IPS-18a (cell line): ENCODE data around the gene MICAL2.

Source experiments
- H3K27ac ChIP-seq: one replicate; pipeline ENCODE4 v1.5.1; 2013; ENCODE audit warnings: low read length
- H3K27me3 ChIP-seq: one replicate; pipeline ENCODE4 v1.6.1; 2013; ENCODE audit warnings: mild to moderate bottlenecking, low read length; ENCODE audit not compliant: control insufficient read depth, insufficient read depth
- H3K36me3 ChIP-seq: one replicate; pipeline ENCODE4 v1.6.1; 2013; ENCODE audit warnings: low read depth, low read length; ENCODE audit not compliant: control insufficient read depth
- H3K4me1 ChIP-seq: one replicate; pipeline ENCODE4 v1.6.1; 2013; ENCODE audit warnings: low read depth, low read length; ENCODE audit not compliant: control insufficient read depth
- H3K4me3 ChIP-seq: one replicate; pipeline ENCODE4 v1.5.1; 2013; ENCODE audit warnings: low read length
- H3K9ac ChIP-seq: one replicate; pipeline ENCODE4 v1.6.1; 2013; ENCODE audit warnings: mild to moderate bottlenecking, low read length, moderate library complexity
- H3K9me3 ChIP-seq: one replicate; pipeline ENCODE4 v1.6.1; 2013; ENCODE audit warnings: low read depth, low read length; ENCODE audit not compliant: control insufficient read depth

The MICAL2 gene

GRCh38 chr11:12280838-12281565, 170.6 kb downstream of the MICAL2 start:
- H3K9me3 ChIP-seq, result no peaks in the 10 kb centered on the region
- H3K4me1 ChIP-seq, result no peaks in the 10 kb centered on the region
- no peak overlapping the region for H3K9ac ChIP-seq
- H3K36me3 ChIP-seq, result no peaks in the 10 kb centered on the region
- H3K4me3 ChIP-seq, result no peak overlapping the region
- no peaks in the 10 kb centered on the region for H3K27me3 ChIP-seq
- no peak overlapping the region for H3K27ac ChIP-seq

DNA sequence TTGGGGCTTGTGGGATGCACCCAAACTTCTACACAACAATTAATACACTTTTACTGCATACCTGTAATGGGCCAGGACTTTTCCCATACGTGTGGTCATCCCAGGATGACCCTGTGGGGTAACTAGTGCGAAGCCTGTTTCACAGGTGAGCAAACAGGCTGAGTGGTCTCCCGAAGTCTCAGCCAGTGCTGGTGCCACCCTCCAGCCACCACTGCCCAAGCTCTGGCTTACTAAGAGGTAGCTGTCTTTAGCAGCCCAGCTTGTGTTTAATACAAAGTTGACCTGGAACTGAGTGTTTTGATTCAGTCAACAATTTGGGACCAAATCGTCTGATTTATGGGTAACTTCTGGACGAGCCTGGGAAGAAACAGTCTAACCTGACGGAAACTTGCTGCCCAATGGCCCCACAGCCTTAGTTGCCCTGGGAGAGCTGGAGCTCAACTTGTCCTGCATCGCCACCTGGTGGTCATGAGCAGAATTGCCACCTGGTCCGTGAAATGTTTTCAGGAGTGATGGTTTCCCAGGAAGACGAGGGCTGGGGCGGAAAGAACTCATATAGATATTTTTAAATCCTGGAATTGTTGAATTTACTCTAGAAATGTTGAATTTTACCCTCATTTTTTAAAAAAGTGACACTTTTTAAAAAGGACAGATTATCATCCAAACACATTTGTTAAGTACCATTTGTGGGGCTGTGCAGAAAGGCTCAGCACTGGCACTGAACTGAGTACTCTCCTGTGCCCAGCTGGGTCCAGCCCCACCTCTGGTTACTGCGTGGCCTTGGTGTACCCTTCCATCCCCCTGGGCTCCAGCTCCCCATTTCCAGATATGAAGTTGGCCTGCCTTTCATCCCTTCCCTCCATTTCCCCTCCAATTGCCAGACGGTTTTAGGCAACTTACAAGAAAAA, 171.4 kb downstream of the MICAL2 start:
- Histone ChIP-seq H3K9me3 (no peaks in the 10 kb centered on the region), H3K36me3 (no peaks in the 10 kb centered on the region), H3K4me1 (no peaks in the 10 kb centered on the region), H3K27ac (no peak overlapping the region), H3K27me3 (no peaks in the 10 kb centered on the region), H3K9ac (no peak overlapping the region), H3K4me3 (no peak overlapping the region)

DNA sequence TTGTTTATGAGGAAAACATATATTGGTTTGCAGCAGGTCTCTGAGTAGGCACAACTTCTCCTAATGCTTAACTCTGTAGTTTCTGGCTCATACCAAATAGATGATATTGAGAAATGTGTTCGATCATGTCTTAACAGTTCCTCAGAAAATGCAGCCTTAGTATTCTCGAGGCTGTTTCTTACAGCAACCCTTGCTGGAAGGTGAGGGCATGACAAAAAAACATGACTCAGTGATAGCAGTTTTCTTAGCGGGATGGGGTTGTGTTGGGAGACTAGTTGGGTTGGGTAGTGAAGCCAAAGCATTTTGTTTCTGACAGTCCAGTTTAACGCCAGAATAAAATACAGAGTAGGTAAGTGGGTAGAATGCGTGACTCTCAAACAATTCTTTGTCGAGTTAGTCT, 172.3 kb downstream of the MICAL2 start:
- Histone ChIP-seq H3K4me1 (peaks cover 3% of the 10 kb centered on the region), H3K4me3 (no peak overlapping the region), H3K27ac (no peak overlapping the region), H3K36me3 (no peaks in the 10 kb centered on the region), H3K9ac (no peak overlapping the region), H3K27me3 (no peaks in the 10 kb centered on the region), H3K9me3 (no peaks in the 10 kb centered on the region)

DNA sequence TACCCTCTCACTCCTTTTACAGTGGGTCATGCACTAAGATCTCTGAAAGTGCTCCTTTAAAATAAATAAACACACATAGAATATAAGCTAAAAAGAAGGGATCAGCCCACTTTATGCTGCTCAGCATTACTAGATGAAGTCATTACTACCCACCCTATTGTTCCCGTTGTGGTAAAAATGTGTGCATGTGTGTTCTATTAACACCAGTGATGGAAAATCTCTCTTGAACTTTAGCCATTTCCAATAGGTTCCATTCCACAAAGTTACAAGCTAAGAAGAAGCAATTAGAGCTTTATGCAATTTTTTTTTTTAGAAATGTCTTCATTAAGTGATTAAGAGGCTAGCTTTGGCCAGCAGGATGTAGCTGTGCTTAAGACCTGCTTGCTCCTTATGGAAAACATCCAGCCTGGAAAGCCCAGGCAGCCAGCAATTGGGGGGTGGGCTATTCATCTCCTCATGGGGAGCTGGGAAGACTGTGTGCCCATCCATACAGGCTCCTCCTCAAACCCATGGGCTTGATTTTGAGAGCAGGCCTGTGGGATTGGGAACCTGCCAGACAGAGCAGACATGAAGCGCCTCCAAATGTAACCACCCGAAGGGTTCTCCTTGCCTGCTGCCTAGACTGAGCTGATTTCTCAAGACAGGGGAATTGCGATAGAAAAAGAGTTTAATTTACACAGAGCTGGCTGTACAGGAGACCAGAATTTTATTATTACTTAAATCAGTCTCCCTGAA, 174.1 kb downstream of the MICAL2 start:
- Histone ChIP-seq H3K27ac (no peak overlapping the region), H3K4me3 (no peak overlapping the region), H3K4me1 (peaks cover 3% of the 10 kb centered on the region)

GRCh38 chr11:12285106-12285505, 174.7 kb downstream of the MICAL2 start:
- Histone ChIP-seq H3K9ac (no peak overlapping the region), H3K27me3 (no peaks in the 10 kb centered on the region), H3K9me3 (no peaks in the 10 kb centered on the region), H3K27ac (no peak overlapping the region), H3K36me3 (no peaks in the 10 kb centered on the region), H3K4me1 (peaks cover 3% of the 10 kb centered on the region), H3K4me3 (no peak overlapping the region)

More for the DNA sequence above, 174.1 kb downstream of the MICAL2 start:
- no peaks in the 10 kb centered on the region for H3K36me3 ChIP-seq
- H3K9ac ChIP-seq, result no peak overlapping the region
- no peaks in the 10 kb centered on the region for H3K9me3 ChIP-seq
- H3K27me3 ChIP-seq, result no peaks in the 10 kb centered on the region

GRCh38 chr11:12285811-12286222, 175.4 kb downstream of the MICAL2 start:
- Histone ChIP-seq H3K4me3 (no peak overlapping the region), H3K36me3 (no peaks in the 10 kb centered on the region), H3K27ac (no peak overlapping the region), H3K9me3 (no peaks in the 10 kb centered on the region), H3K9ac (no peak overlapping the region), H3K4me1 (peaks cover 3% of the 10 kb centered on the region), H3K27me3 (no peaks in the 10 kb centered on the region)

- Histone ChIP-seq H3K4me1 (peaks cover 3% of the 10 kb centered on the region), H3K9ac (no peak overlapping the region), H3K27ac (no peak overlapping the region)
These were observed 176.2 kb downstream of the MICAL2 start for GRCh38 chr11:12286606-12287005.

GRCh38 chr11:12287009-12287373, 176.6 kb downstream of the MICAL2 start:
- H3K9ac ChIP-seq, result no peak overlapping the region
- no peak overlapping the region for H3K27ac ChIP-seq
- no peaks in the 10 kb centered on the region for H3K36me3 ChIP-seq
- H3K4me3 ChIP-seq, result no peak overlapping the region
- H3K27me3 ChIP-seq, result no peaks in the 10 kb centered on the region
- H3K4me1 ChIP-seq, result peaks cover 3% of the 10 kb centered on the region
- no peaks in the 10 kb centered on the region for H3K9me3 ChIP-seq

More at GRCh38 chr11:12286606-12287005, 176.2 kb downstream of the MICAL2 start:
- H3K27me3 ChIP-seq, result no peaks in the 10 kb centered on the region
- no peaks in the 10 kb centered on the region for H3K36me3 ChIP-seq
- no peak overlapping the region for H3K4me3 ChIP-seq
- H3K9me3 ChIP-seq, result no peaks in the 10 kb centered on the region

- H3K27ac ChIP-seq, result no peak overlapping the region
- peaks cover 3% of the 10 kb centered on the region for H3K4me1 ChIP-seq
- H3K9me3 ChIP-seq, result no peaks in the 10 kb centered on the region
- H3K9ac ChIP-seq, result no peak overlapping the region
- no peak overlapping the region for H3K4me3 ChIP-seq
- no peaks in the 10 kb centered on the region for H3K27me3 ChIP-seq
- H3K36me3 ChIP-seq, result no peaks in the 10 kb centered on the region
These were observed 177.2 kb downstream of the MICAL2 start for GRCh38 chr11:12287374-12288211.

DNA sequence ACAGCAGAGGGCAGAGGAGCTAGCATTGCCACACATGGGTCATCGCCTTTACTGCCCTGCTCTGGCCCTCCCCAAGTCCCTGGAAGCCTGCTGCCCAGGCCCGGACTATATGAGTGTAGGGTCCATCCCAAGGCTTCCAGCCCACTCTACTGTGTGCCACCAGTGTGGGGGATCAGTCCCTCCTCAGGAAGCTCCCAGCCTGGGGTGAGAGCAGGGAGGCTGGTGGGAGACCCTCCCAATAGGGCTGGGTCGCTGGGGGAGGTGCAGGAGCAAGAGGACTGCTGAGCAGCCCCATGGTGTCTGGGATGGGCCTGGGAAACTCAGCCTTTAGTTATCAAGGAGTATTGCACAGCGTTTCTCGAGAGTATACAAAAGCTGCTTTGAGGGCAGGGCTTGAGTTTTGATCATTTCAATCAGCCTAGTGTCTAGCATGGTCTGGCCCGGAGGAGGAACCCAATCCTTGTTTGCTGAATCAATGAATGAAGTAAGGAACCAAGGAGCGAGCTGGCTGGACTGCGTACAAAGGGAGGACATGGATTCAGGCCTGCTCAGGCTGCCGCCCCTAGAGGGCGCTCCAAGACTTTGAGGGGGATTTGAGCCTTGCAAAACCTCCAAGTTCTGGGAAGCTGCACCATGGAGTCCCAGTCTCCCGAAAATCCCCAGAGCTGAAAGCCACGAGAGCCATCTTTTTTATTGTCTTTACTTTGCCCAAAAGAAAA, 178.0 kb downstream of the MICAL2 start:
- Histone ChIP-seq H3K4me3 (no peak overlapping the region), H3K36me3 (no peaks in the 10 kb centered on the region), H3K27ac (no peak overlapping the region)

More for the DNA sequence above, 178.0 kb downstream of the MICAL2 start:
- H3K9ac ChIP-seq, result no peak overlapping the region
- no peaks in the 10 kb centered on the region for H3K9me3 ChIP-seq
- H3K4me1 ChIP-seq, result peaks cover 3% of the 10 kb centered on the region
- H3K27me3 ChIP-seq, result no peaks in the 10 kb centered on the region
